ENCODE data around the gene PXT1. TPM values are rescaled to one million over a fixed set of nuclear protein-coding genes. Genes with fewer than 3 reads are reported as not detected.

Gene PXT1
- total and polyA plus RNA-seq, 9 of the 15 experiments (the other 6 are each of a cell fraction or from before 2014, with no cell fraction given): 0.09 to 0.11 (median 0.10) TPM; not detected in 5

DNA sequence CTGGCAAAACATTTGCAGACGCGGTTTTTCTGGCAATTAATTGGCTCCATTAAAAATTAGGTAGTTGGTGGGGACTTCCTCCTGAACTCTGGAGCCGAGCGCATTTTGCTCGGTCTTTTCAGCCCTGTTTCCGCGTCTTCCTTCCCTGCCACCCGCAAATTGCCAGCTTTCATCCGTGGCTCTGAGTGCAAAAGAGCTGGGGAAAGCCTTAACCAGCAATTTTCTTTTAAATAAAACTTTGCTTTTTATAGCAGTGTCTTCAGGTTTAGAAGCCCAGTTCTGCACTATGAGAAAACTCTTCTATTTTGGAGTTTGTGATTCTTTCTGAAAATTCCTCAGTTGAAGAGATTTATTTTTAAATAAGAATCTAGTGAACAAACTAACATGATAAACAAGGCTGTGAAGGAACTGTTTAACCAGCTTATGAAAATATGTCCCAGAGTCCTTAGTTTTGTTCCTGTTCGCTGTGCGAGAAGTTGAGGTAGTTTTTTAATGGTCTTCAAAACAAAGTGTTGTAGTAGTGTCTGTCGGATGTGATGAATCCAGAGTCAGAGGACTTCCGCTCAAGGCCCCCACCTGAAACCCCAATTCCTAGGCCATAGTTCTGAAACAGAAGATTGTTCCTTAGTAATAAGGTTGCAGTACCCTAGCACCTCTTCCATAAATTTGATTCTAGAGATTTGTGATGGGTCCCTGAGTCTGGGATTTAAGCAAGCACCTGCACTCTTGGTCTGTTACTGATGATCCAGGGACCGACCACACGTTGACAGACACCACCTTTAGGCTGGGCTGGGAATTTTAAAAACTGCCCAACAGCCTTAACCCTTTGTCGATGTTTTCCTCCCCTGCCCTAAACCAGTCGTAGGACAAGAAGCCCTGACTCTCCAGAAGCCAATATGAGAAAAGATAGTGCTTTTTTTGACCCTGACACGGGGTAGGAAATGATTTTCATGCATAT is 1.1 kb upstream of the PXT1 start (continued):
- TF ChIP-seq GABPA (tag; conservative IDR thresholded peaks at IDR 0.05; ENCODE audit: low read depth): peak; percentile 48
- TF ChIP-seq SMAD4 (CRISPR knock-in tag; conservative IDR thresholded peaks at IDR 0.05): no peak
- no peak for TF ChIP-seq HNRNPUL1 (IDR thresholded peaks at IDR 0.05; ENCODE audit: low read length)
- no peak for TF ChIP-seq PHF21A (IDR thresholded peaks at IDR 0.05; ENCODE audit: borderline replicate concordance, low read depth)
- TF ChIP-seq, protein P1, sequence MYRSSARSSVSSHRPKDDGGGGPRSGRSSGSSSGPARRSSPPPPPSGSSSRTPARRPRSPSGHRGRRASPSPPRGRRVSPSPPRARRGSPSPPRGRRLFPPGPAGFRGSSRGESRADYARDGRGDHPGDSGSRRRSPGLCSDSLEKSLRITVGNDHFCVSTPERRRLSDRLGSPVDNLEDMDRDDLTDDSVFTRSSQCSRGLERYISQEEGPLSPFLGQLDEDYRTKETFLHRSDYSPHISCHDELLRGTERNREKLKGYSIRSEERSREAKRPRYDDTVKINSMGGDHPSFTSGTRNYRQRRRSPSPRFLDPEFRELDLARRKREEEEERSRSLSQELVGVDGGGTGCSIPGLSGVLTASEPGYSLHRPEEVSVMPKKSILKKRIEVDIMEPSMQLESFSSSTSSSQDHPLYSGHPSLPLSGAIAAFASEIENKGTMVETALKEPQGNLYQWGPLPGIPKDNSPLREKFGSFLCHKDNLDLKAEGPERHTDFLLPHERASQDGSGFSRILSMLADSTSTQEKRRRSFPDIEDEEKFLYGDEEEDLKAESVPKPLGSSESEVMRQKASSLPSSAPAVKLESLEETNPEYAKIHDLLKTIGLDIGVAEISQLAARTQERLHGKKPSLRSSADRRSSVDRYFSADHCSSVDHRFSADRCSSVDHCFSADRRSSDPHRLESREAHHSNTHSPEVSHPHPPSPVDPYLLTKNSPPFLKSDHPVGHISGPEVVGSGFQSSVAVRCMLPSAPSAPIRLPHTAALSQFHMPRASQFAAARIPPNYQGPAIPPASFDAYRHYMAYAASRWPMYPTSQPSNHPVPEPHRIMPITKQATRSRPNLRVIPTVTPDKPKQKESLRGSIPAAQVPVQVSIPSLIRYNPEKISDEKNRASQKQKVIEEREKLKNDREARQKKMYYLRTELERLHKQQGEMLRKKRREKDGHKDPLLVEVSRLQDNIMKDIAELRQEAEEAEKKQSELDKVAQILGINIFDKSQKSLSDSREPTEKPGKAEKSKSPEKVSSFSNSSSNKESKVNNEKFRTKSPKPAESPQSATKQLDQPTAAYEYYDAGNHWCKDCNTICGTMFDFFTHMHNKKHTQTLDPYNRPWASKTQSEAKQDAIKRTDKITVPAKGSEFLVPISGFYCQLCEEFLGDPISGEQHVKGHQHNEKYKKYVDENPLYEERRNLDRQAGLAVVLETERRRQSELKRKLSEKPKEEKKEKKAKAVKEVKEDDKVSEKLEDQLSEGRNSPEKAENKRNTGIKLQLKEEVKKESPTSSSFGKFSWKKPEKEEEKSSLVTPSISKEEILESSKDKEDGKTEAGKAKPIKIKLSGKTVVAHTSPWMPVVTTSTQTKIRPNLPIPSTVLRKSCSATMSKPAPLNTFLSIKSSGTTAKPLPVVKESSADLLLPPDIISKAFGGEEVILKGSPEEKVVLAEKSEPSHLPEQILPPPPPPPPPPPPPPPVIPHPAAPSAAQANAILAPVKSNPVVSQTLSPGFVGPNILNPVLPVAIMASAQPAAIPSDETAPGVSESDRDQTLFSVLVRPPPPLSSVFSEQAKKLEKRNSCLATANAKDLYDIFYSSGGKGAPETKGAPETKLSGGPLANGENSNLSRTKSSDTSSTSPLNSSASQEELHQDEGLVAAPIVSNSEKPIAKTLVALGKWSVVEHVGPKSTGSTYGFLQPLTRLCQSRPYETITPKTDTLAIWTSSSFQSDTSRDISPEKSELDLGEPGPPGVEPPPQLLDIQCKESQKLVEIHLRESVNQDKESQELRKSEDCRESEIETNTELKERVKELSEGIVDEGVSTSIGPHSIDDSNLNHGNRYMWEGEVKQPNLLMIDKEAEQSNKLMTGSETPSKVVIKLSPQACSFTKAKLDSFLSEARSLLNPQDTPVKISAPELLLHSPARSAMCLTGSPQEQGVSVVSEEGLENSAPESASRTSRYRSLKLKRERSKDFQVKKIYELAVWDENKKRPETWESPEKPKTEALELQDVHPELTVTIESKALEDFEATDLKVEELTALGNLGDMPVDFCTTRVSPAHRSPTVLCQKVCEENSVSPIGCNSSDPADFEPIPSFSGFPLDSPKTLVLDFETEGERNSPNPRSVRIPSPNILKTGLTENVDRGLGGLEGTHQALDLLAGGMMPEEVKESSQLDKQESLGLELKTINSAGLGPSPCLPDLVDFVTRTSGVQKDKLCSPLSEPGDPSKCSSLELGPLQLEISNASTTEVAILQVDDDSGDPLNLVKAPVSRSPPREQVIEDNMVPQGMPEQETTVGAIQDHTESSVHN (IDR thresholded peaks at IDR 0.05; ENCODE audit: borderline replicate concordance in 1 of 2, low read depth in 1 of 2): 0 out of 4 replicates have a peak, but pooled peaks of 1 of the 2 experiments have one; percentile 33
- no peak for TF ChIP-seq DPF2 (IDR thresholded peaks at IDR 0.05)
- TF ChIP-seq PTRF (tag; IDR thresholded peaks at IDR 0.05): no peak
- no peak for TF ChIP-seq NFIX (CRISPR knock-in tag; IDR thresholded peaks at IDR 0.05; ENCODE audit: low read depth)
- no peak for TF ChIP-seq RBM14 (IDR thresholded peaks at IDR 0.05; ENCODE audit: borderline replicate concordance, insufficient read depth, low read depth, low read length)
- no peak for TF ChIP-seq ZNF41 (CRISPR knock-in tag; conservative IDR thresholded peaks at IDR 0.05)
- TF ChIP-seq TOE1 (IDR thresholded peaks at IDR 0.05; ENCODE audit: borderline replicate concordance): peak; percentile 35; the same call in 1 of the 2 replicates
- TF ChIP-seq TOE1 (CRISPR knock-in tag; IDR thresholded peaks at IDR 0.05; ENCODE audit: borderline replicate concordance, low read depth): no peak
- TF ChIP-seq PRMT5 (CRISPR knock-in tag; IDR thresholded peaks at IDR 0.05): no peak
- TF ChIP-seq FOS (IDR thresholded peaks at IDR 0.05; ENCODE audit: extremely low read depth, insufficient read length): no peak
- TF ChIP-seq, protein P2, sequence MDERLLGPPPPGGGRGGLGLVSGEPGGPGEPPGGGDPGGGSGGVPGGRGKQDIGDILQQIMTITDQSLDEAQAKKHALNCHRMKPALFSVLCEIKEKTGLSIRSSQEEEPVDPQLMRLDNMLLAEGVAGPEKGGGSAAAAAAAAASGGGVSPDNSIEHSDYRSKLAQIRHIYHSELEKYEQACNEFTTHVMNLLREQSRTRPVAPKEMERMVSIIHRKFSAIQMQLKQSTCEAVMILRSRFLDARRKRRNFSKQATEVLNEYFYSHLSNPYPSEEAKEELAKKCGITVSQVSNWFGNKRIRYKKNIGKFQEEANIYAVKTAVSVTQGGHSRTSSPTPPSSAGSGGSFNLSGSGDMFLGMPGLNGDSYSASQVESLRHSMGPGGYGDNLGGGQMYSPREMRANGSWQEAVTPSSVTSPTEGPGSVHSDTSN (CRISPR knock-in tag; IDR thresholded peaks at IDR 0.05; ENCODE audit: low read depth): no peak
- TF ChIP-seq, protein P2 (tag; conservative IDR thresholded peaks at IDR 0.05; ENCODE audit: low read depth): no peak; the same call in 1 of the 2 replicates
- TF ChIP-seq CHD2 (IDR thresholded peaks at IDR 0.05; ENCODE audit: low read depth, low read length): no peak
